ENCODE data around the gene RILPL2. TPM values are rescaled to one million over a fixed set of nuclear protein-coding genes. Genes with fewer than 3 reads are reported as not detected.
A peak's percentile ranks its signal among the peaks of the same experiment; 100 is the strongest.
"Not testable (repeated sequence)": the region's sequence is repeated elsewhere in the genome, so short reads cannot be mapped to it uniquely, and the experiment has no call there.

The RILPL2 gene
- total RNA-seq, 2 experiments from 2014 or later: 3.4 to 6.8 TPM

DNA sequence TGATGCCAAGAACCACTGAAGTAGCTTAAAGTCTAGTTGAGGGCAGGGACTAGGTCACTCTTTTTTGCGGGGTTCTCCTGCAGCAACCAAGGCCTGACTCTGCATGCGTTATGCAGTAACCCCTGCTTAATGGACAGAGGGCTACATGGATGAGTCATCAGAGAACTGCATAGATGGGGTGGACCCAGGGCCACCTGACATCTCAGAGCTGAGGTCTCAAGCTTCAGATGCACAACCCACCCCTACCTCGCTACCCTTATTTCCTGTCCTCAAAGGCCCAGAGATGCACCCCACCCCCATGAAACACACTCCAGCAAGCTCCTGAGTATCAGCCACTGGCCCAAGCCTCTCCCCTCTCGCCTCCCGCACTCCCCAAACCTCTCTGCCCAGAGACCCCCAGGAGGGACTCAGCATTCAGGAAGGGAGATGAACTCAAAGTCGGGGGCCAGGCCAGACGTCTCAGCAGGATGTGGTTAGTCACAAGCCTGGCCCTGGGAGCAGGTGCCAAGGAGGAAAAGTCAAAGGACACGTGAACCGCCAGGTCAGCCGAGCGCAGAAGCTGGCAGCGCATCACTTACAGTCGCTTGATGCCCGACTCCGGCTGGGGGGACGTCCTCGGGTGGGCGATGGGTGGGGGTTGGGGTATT is 47.2 kb upstream of the RILPL2 start:
- Histone ChIP-seq H4K20me1 (ENCODE audit: insufficient read depth, low read length) (no peaks in the 10 kb centered on the region), H3K4me1 (ENCODE audit: insufficient read depth, low read length, poor library complexity, severe bottlenecking) (peaks cover 23% of the 10 kb centered on the region), H2AFZ (ENCODE audit: low read length) (0 out of 2 replicates have a peak overlapping the region, but pooled peaks have one; percentile 27), H3K79me2 (ENCODE audit: insufficient read depth, low read depth, low read length) (no peaks in the 10 kb centered on the region), H3K9me3 (ENCODE audit: low read length) (no peaks in the 10 kb centered on the region), H3K36me3 (ENCODE audit: insufficient read depth, low read length) (no peaks in the 10 kb centered on the region), H3K4me3 (ENCODE audit: low read depth, low read length, poor library complexity, severe bottlenecking) (no peak overlapping the region), H3K4me2 (ENCODE audit: low read length) (no peak overlapping the region), H3K9me2 (ENCODE audit: insufficient read depth, low read length) (no peaks in the 10 kb centered on the region), H3K27ac (ENCODE audit: low read depth, low read length, poor library complexity, severe bottlenecking) (no peak overlapping the region)
- DNase-seq (ENCODE audit: low spot score): peak; percentile 48
- intact Hi-C loops (cut with micrococcal nuclease; ENCODE audit: unreplicated experiment): no loop called here
- ChIA-PET POLR2A (interaction anchor here (0.6 to 0.9 kb wide), 2 partner anchors 107 to 202 kb away, joined by 3 read pairs; no protein-coding TSS in a partner anchor), CTCF (ENCODE audit: unreplicated experiment) (interaction anchor here (0.6 kb wide), 1 partner anchor 1405 kb away, joined by 7 read pairs; the partner anchor contains the start of gene MLXIP)
- no TSS peak for BruUV-seq (replicated peaks)
- TF ChIP-seq, protein P1, sequence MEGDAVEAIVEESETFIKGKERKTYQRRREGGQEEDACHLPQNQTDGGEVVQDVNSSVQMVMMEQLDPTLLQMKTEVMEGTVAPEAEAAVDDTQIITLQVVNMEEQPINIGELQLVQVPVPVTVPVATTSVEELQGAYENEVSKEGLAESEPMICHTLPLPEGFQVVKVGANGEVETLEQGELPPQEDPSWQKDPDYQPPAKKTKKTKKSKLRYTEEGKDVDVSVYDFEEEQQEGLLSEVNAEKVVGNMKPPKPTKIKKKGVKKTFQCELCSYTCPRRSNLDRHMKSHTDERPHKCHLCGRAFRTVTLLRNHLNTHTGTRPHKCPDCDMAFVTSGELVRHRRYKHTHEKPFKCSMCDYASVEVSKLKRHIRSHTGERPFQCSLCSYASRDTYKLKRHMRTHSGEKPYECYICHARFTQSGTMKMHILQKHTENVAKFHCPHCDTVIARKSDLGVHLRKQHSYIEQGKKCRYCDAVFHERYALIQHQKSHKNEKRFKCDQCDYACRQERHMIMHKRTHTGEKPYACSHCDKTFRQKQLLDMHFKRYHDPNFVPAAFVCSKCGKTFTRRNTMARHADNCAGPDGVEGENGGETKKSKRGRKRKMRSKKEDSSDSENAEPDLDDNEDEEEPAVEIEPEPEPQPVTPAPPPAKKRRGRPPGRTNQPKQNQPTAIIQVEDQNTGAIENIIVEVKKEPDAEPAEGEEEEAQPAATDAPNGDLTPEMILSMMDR (conservative IDR thresholded peaks at IDR 0.05; ENCODE audit: low read length): no peak

DNA sequence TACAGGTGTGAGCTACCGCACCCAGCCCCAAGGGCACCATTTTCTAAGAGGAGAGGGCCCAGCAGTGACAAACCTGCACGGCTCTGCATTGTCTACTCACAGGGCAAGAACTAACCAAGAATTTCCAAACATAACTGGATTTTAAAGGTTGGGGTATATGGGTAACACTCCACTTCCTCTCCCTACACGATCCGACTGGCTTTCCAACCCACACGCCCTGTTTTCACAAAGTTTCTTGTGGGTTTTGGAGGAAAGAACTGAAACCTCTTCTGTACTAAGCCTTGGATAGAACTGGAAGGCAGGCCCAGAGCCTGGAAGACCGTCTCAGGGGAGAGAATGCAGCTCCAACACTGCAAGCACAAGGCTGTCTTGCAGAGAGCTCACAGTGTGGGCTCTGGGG is 46.4 kb upstream of the RILPL2 start:
- Histone ChIP-seq H3K9me2 (ENCODE audit: insufficient read depth, low read length) (no peaks in the 10 kb centered on the region), H2AFZ (ENCODE audit: low read length) (no peak overlapping the region), H3K4me1 (ENCODE audit: insufficient read depth, low read length, poor library complexity, severe bottlenecking) (peaks cover 23% of the 10 kb centered on the region), H3K36me3 (ENCODE audit: insufficient read depth, low read length) (no peaks in the 10 kb centered on the region), H3K9me3 (ENCODE audit: low read length) (no peaks in the 10 kb centered on the region), H3K4me2 (ENCODE audit: low read length) (no peak overlapping the region), H3K79me2 (ENCODE audit: insufficient read depth, low read depth, low read length) (no peaks in the 10 kb centered on the region), H3K4me3 (ENCODE audit: low read depth, low read length, poor library complexity, severe bottlenecking) (no peak overlapping the region), H4K20me1 (ENCODE audit: insufficient read depth, low read length) (no peaks in the 10 kb centered on the region), H3K27ac (ENCODE audit: low read depth, low read length, poor library complexity, severe bottlenecking) (no peak overlapping the region)
- ChIA-PET CTCF (ENCODE audit: unreplicated experiment) (interaction anchor here (0.9 kb wide), 1 partner anchor 12 kb away, joined by 4 read pairs; no protein-coding TSS in a partner anchor), POLR2A (interaction anchor here (0.5 to 0.9 kb wide), 2 partner anchors 24 to 202 kb away, joined by 3 to 5 read pairs; no protein-coding TSS in a partner anchor)
- intact Hi-C loops (cut with micrococcal nuclease; ENCODE audit: unreplicated experiment): no loop called here
- no peak for DNase-seq (ENCODE audit: low spot score)
- BruUV-seq (replicated peaks): no TSS peak
- TF ChIP-seq, protein P1 (conservative IDR thresholded peaks at IDR 0.05; ENCODE audit: low read length): no peak
- no peak for TF ChIP-seq EZH2phosphoT487 (IDR thresholded peaks at IDR 0.05; ENCODE audit: borderline replicate concordance, low read depth, low read length)

DNA sequence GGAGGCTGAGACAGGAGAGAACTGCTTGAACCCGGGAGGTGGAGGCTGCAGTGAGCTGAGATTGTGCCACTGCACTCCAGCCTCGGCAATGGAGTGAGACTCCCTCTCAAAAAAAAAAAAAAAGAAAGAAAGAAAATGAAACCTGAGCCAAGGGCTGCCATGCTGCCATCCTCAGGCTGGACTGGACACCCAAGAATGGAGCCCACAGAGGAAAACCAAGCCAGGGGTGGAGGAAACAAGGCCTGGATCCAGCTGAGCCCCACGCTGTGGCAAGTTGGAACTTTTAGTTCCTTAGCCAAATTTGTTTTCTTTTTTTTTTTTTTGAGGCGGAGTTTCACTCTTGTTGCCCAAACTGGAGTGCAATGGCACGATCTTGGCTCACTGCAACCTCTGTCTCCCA is 44.8 kb upstream of the RILPL2 start:
- H3K9me2 ChIP-seq (ENCODE audit: insufficient read depth, low read length); BruUV-seq (replicated peaks); H3K9me3 ChIP-seq (ENCODE audit: low read length); H3K36me3 ChIP-seq (ENCODE audit: insufficient read depth, low read length); H3K79me2 ChIP-seq (ENCODE audit: insufficient read depth, low read depth, low read length); H3K4me3 ChIP-seq (ENCODE audit: low read depth, low read length, poor library complexity, severe bottlenecking); CTCF ChIA-PET (ENCODE audit: unreplicated experiment); H3K27ac ChIP-seq (ENCODE audit: low read depth, low read length, poor library complexity, severe bottlenecking); DNase-seq (ENCODE audit: low spot score); H4K20me1 ChIP-seq (ENCODE audit: insufficient read depth, low read length); intact Hi-C loops (cut with micrococcal nuclease; ENCODE audit: unreplicated experiment): not testable (repeated sequence)
- POLR2A ChIA-PET: interaction anchor here (0.6 kb wide), 1 partner anchor 940 kb away, joined by 3 read pairs; no protein-coding TSS in a partner anchor
- Histone ChIP-seq H3K4me1 (ENCODE audit: insufficient read depth, low read length, poor library complexity, severe bottlenecking) (peaks cover 23% of the 10 kb centered on the region), H3K4me2 (ENCODE audit: low read length) (peak overlapping the region; percentile 36; the same call in 1 of the 2 replicates), H2AFZ (ENCODE audit: low read length) (peak overlapping the region; percentile 61; the same call in 1 of the 2 replicates)
